OCI-LY1 (cell line): ENCODE data around the gene TIMMDC1.
A peak's percentile ranks its signal among the peaks of the same experiment; 100 is the strongest.

Experiments used
- H2AFZ ChIP-seq: fragments of 200-600 bp; sonication (generic), shearing (Covaris generic); 2 replicates; pipeline ENCODE4 v1.6.0; 2014; ENCODE audit warnings: antibody characterized with exemption, mild to moderate bottlenecking, low read length
- H3F3A ChIP-seq: fragments of 200-600 bp; sonication (generic), shearing (Covaris generic); 2 replicates; pipeline ENCODE4 v1.6.0; 2014; ENCODE audit warnings: mild to moderate bottlenecking, antibody characterized with exemption, low read length, moderate library complexity; ENCODE audit not compliant: insufficient read depth
- H3K27ac ChIP-seq: fragments of 200-600 bp; sonication (generic); 2 replicates; pipeline ENCODE4 v1.5.1; 2014; ENCODE audit warnings: low read length, mixed run types, mild to moderate bottlenecking, low read depth; ENCODE audit not compliant: poor library complexity, severe bottlenecking
- H3K27me3 ChIP-seq: fragments of 200-600 bp; sonication (generic); 2 replicates; pipeline ENCODE4 v1.6.0; 2014; ENCODE audit warnings: antibody characterized with exemption, mild to moderate bottlenecking, low read length, moderate library complexity; ENCODE audit not compliant: insufficient read depth
- H3K36me3 ChIP-seq: fragments of 200-600 bp; sonication (generic); 2 replicates; pipeline ENCODE4 v1.6.1; 2014; ENCODE audit warnings: mild to moderate bottlenecking, antibody characterized with exemption, low read length, moderate library complexity, mixed read lengths; ENCODE audit not compliant: insufficient read depth
- H3K4me1 ChIP-seq: fragments of 200-600 bp; sonication (generic); 2 replicates; pipeline ENCODE4 v1.5.1; 2014; ENCODE audit warnings: mild to moderate bottlenecking, low read length, moderate library complexity; ENCODE audit not compliant: insufficient read depth, severe bottlenecking
- H3K4me2 ChIP-seq: fragments of 200-600 bp; sonication (generic), shearing (Covaris generic); 2 replicates; pipeline ENCODE4 v1.6.1; 2014; ENCODE audit warnings: low read length
- H3K4me3 ChIP-seq: fragments of 200-600 bp; sonication (generic); 2 replicates; pipeline ENCODE4 v1.5.1; 2014; ENCODE audit warnings: low read length, low read depth, mild to moderate bottlenecking, mixed read lengths; ENCODE audit not compliant: poor library complexity, severe bottlenecking
- H3K79me2 ChIP-seq: fragments of 200-600 bp; shearing (Covaris generic); 2 replicates; pipeline ENCODE4 v1.6.1; 2016; ENCODE audit warnings: mixed run types, low read length, mixed read lengths; ENCODE audit not compliant: insufficient read depth
- H3K9ac ChIP-seq: fragments of 200-600 bp; sonication (generic), shearing (Covaris generic); 2 replicates; pipeline ENCODE4 v1.6.1; 2014; ENCODE audit warnings: mild to moderate bottlenecking, low read length, mixed read lengths
- H3K9me2 ChIP-seq: fragments of 200-600 bp; sonication (generic), shearing (Covaris generic); 2 replicates; pipeline ENCODE4 v1.6.1; 2014; ENCODE audit warnings: low read depth, mild to moderate bottlenecking, low read length, mixed read lengths
- H3K9me3 ChIP-seq: fragments of 200-600 bp; shearing (Covaris generic); 2 replicates; pipeline ENCODE4 v1.6.1; 2014; ENCODE audit warnings: low read length, mixed read lengths
- H4K20me1 ChIP-seq: fragments of 200-600 bp; sonication (generic), shearing (Covaris generic); 2 replicates; pipeline ENCODE4 v1.6.0; 2016; ENCODE audit warnings: mild to moderate bottlenecking, low read length; ENCODE audit not compliant: insufficient read depth
- CTCF ChIP-seq: fragments of 200-600 bp; sonication (generic), shearing (Covaris generic); IDR thresholded peaks from 2 replicates; pipeline ENCODE4 v1.5.1; 2017; ENCODE audit warnings: mild to moderate bottlenecking, antibody characterized with exemption, low read length, moderate library complexity, mixed read lengths
- EZH2 ChIP-seq: fragments of 200-600 bp; sonication (generic), shearing (Covaris generic); IDR thresholded peaks from 2 replicates; pipeline ENCODE4 v1.8.0; 2017; ENCODE audit warnings: borderline replicate concordance, mixed run types, mild to moderate bottlenecking, antibody characterized with exemption, low read length, moderate library complexity, mixed read lengths

TIMMDC1 gene

GRCh38 chr3:119492128-119492527 is 6.2 kb upstream of the TIMMDC1 start:
- Histone ChIP-seq H4K20me1 (no peaks in the 10 kb centered on the region), H3K27me3 (no peaks in the 10 kb centered on the region), H3K36me3 (peaks cover 41% of the 10 kb centered on the region), H3K4me1 (peaks cover 4% of the 10 kb centered on the region), H3K4me3 (no peak overlapping the region), H3K79me2 (no peaks in the 10 kb centered on the region), H3K4me2 (no peak overlapping the region), H3K9ac (no peak overlapping the region), H3K27ac (no peak overlapping the region), H2AFZ (no peak overlapping the region), H3K9me2 (no peaks in the 10 kb centered on the region), H3F3A (no peaks in the 10 kb centered on the region), H3K9me3 (no peaks in the 10 kb centered on the region)
- TF ChIP-seq CTCF (no peak), EZH2 (no peak)

DNA sequence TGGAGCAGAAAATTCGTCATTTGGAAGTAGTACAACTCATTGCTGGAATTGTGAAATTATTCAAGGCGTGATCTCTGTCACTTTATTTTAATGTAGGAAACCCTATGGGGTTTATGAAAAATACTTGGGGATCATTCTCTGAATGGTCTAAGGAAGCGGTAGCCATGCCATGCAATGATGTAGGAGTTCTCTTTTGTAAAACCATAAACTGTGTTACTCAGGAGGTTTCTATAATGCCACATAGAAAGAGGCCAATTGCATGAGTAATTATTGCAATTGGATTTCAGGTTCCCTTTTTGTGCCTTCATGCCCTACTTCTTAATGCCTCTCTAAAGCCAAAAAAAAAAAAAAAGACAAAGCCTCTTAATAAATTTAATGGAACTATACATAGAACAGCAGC is 5.5 kb upstream of the TIMMDC1 start:
- TF ChIP-seq EZH2 (no peak), CTCF (no peak)

GRCh38 chr3:119494597-119494996 is 3.8 kb upstream of the TIMMDC1 start:
- no peaks in the 10 kb centered on the region for H3K9me2 ChIP-seq
- H3K79me2 ChIP-seq, result peaks cover 10% of the 10 kb centered on the region
- H3K4me2 ChIP-seq, result no peak overlapping the region
- H3K27ac ChIP-seq, result no peak overlapping the region
- H3K4me1 ChIP-seq, result peaks cover 15% of the 10 kb centered on the region
- TF ChIP-seq EZH2, result no peak
- peak; percentile 27; the same call in 1 of the 2 replicates for TF ChIP-seq CTCF
- H3K9ac ChIP-seq, result no peak overlapping the region
- H2AFZ ChIP-seq, result no peak overlapping the region
- H3K36me3 ChIP-seq, result peaks cover 23% of the 10 kb centered on the region
- no peak overlapping the region for H3K4me3 ChIP-seq
- H3F3A ChIP-seq, result no peaks in the 10 kb centered on the region
- no peaks in the 10 kb centered on the region for H3K9me3 ChIP-seq
- no peaks in the 10 kb centered on the region for H4K20me1 ChIP-seq
- H3K27me3 ChIP-seq, result no peaks in the 10 kb centered on the region

More for the DNA sequence above, 5.5 kb upstream of the TIMMDC1 start:
- no peaks in the 10 kb centered on the region for H3K9me3 ChIP-seq
- no peaks in the 10 kb centered on the region for H3F3A ChIP-seq
- H3K79me2 ChIP-seq, result no peaks in the 10 kb centered on the region
- H3K27ac ChIP-seq, result no peak overlapping the region
- H3K4me2 ChIP-seq, result no peak overlapping the region
- H3K4me1 ChIP-seq, result peaks cover 11% of the 10 kb centered on the region
- H4K20me1 ChIP-seq, result no peaks in the 10 kb centered on the region
- H3K27me3 ChIP-seq, result no peaks in the 10 kb centered on the region
- H3K4me3 ChIP-seq, result no peak overlapping the region
- peaks cover 37% of the 10 kb centered on the region for H3K36me3 ChIP-seq
- no peaks in the 10 kb centered on the region for H3K9me2 ChIP-seq
- no peak overlapping the region for H3K9ac ChIP-seq
- no peak overlapping the region for H2AFZ ChIP-seq
